Activated T-cell treated with anti-CD3 and anti-CD28 coated beads for 4 hours (primary cell): Measurements from ENCODE around the gene SEMA3A.

Source experiments
- DNase-seq: peaks from one replicate; pipeline ENCODE4 v3.0.0-alpha.2; 2020

The SEMA3A gene

GRCh38 chr7:83996879-83997278 lies 197.7 kb downstream of the SEMA3A start:
- no peak for DNase-seq

DNA sequence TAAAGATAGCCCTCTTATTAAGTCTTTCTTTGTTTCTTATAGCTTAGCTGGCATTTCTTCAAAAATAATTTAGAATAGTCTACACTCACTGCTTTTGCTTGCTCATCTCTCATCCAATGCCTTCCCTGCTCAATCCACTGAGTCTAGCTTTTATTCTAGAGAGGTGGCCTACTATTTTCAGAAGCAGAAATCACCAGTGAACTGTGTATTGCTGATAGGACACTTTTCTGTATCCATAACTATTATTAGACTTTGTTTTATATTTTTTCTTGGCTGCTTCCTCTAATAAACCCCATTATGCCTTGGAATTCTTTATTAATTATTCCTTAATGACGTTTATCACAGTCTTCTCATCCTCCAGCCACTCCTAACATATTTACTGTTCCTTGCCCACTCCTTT lies 206.8 kb downstream of the SEMA3A start:
- DNase-seq: no peak

- no peak for DNase-seq
Measured at GRCh38 chr7:83985821-83986220, 208.8 kb downstream of the SEMA3A start.

DNA sequence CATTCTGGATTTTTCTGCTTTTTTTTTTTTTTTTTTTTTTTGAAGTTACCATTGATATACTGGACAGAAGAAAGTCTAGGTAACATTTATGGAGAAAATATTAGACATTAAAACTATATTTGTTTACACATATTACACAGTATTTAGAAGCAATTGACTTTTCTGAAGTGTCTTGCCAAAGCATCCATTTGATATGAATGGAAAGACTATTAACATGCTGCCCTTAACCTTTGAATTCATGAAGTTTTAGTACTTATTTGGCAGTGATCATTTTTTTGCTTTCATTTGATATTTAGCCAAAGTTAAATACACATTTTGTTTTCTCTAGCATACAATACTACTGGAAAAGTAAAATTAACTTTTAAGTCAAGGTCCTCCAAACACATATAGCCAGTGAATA lies 210.0 kb downstream of the SEMA3A start:
- DNase-seq: no peak

DNA sequence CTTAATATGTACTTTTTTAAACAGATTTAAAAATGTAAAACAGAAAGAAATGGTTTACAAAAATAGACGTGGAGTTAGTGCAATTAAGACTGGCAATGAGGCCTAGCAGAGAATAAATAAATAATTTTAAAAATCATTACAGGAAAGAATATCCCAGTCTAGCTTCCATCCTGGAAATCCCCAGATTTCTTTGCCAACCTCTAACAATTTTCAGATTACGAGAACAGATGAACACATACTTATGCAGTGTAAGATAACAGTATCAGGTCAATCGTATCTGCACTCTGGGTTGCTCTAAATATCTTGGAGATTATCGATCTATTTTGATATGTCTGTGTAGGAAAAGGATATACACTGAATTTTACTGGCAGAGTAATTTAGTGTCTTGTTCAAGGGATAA lies 210.5 kb downstream of the SEMA3A start:
- DNase-seq: no peak

GRCh38 chr7:83983606-83984005 lies 211.0 kb downstream of the SEMA3A start:
- no peak for DNase-seq

GRCh38 chr7:83976302-83976701 lies 218.3 kb downstream of the SEMA3A start:
- no peak for DNase-seq

GRCh38 chr7:83970081-83970480 lies 224.5 kb downstream of the SEMA3A start:
- no peak for DNase-seq

- DNase-seq: no peak
Measured at GRCh38 chr7:83964318-83964717, 230.3 kb downstream of the SEMA3A start.

DNA sequence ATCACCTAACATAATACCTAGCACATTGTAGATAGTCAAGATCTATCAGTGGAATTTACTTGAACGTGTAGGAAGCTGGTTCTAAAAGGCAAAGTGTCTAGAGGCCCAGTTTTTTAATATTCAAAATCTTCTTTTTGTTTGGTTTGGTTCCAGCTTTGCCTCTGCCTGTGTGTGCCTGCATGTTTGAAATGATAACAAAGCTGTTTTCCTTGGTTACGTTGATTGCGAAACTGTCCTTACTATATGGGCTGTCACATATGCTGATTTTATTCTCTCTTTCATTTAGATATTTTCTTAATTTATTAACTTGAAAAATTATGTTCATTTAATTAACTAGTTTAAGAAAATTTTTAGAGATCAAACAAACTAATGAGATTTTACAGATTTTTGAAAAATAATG lies 237.3 kb downstream of the SEMA3A start:
- DNase-seq: no peak

DNA sequence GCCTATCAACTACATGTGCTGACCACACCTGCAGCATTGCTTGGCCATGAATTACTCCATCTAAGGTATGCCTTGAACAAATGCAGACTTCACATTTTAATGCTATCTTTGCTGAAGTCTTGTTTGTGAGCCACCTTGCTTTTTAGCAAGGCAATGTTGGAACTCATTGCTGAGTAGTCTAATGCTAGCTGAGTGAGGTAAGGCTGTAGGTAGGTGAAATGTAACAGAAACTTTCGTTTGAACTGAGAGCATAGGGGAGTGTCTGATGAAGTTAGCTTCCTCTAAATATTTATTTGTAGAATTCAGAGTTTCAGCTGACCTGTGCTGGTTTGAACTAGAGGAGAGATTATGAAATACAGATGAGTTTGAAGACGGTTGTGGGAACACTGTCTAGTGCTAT lies 238.5 kb downstream of the SEMA3A start:
- no peak for DNase-seq

DNA sequence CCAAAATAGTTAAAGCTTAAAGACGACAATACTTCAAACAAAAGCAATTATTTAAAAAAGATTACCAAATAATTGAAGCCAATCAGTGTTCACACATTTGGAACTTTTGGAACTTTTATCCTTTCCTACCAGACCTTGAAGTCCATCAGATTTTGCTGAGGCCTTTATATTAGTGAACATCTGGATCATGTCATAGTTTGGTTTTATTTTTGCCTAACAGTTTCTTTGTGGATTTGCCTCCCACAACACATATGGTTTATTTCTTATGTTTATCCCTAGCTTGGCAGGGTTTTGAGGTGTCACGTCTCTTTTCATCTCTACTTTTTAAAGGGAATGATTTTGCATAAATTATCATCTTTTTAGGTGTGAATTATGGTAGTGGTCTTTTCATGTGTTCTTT lies 242.4 kb downstream of the SEMA3A start:
- DNase-seq: no peak

- DNase-seq: no peak
Measured at GRCh38 chr7:83947260-83947659, 247.3 kb downstream of the SEMA3A start.

- DNase-seq: no peak
Measured at GRCh38 chr7:83946801-83947200, 247.8 kb downstream of the SEMA3A start.

- DNase-seq: no peak
Measured at GRCh38 chr7:83941300-83941699, 253.3 kb downstream of the SEMA3A start.

GRCh38 chr7:83937930-83938329 lies 256.7 kb downstream of the SEMA3A start:
- DNase-seq: no peak

DNA sequence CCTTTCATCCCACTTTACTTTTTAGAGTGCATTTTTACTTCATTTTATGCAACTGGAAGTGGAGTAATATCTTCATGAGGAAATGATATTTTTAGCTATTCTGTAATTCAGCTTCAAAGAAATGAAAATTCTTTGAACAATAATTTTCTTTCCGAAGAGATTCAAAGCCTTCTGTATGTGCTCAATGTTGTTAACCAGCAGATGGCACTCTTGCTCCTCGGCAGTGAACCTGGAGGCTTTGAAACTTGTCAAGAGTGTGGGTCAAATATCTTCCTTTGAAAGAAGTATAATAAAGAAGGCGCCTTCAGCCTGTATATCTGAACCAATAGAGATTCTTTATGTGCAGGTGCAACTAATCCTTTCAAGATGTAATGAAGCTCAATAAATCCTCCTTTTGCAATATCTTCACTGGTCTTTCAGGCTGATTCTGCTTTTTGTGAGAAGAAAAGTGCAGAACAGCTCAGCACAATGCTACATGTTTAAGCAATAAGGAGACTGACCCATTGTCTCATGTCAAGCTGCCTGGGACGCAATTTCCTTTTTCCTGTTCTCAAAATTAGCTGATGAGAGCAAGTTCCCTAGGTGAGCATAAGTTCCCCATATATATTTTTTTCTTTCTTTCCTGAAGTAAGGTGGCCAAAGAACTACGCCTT lies 258.4 kb downstream of the SEMA3A start:
- DNase-seq: peak; percentile 12

DNA sequence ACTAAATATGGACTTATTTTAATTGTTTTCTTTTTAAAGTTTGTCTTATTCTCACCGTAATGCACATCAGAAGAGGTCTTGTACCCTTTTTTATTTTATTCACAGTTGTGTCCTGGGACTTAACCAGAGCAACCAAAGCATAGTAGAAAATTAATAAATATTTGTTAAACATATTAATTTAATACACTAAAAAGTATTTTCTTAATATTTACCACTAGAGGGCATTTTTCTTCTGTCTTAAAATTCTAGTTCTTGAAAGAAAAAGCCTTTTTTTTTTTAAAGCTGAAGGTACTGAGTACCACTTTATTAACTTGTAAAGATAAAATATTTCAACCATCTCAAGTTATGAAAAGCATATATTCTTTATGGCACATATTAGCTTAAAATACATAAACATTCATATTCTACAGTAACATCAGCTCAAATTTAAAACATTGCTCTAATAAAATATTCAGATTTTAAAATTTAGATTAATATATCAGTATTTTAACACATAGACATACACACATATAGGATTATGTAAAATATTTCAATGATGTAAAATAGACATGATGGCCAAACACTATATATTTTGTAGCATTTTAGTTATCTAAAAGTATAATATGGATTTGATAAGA lies 260.4 kb downstream of the SEMA3A start:
- DNase-seq: no peak

- DNase-seq: no peak
Measured at GRCh38 chr7:83931968-83932367, 262.6 kb downstream of the SEMA3A start.

DNA sequence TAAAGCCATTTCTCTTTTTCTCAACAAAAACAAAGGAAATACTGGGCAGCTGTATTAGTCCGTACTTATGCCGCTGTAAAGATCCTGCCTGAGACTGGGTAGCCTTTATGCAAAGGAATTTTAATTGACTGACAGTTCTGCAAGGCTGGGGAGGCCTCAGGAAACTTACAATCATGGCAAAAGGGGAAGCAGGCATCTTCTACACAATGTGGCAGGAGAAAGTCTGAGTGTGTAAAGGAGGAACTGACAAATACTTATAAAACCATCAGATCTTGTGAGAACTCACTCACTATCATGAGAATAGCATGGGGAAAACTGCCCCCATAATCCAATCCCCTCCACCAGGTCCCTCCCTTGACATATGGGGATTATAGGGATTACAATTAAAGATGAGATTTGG lies 264.3 kb downstream of the SEMA3A start:
- no peak for DNase-seq

- DNase-seq: no peak
Measured at GRCh38 chr7:83925860-83926259, 268.7 kb downstream of the SEMA3A start.

GRCh38 chr7:83921941-83922607 lies 272.5 kb downstream of the SEMA3A start:
- no peak for DNase-seq

DNA sequence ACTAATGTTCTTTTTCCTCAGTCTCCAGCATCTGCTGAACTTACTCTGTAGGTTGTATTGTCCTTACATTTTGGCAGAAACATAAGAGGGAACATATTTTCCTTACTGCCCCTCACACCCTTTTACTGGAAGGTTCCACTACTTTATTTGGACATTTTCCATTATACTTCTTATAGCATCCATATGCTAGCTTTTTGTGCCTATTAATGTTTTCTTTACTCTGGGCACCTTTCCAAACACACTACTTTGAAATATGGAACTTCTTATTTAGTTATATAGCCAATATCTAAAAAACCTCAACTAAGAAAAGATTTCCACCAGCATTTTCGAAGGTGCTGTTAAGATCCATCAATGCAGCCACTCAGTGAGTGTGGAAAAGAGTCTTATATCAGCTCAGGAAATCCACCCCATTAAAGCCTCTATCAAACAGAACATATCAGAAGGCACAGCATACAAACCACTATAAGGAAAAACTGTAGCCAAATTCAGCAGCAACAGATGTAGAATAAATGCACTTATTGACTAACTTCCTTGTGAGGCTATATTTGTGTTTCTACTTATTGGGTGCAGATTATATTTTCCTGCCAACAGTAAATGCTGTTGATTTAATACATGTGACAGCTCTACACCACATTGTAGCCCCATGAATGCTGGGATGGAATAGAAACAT lies 273.2 kb downstream of the SEMA3A start:
- no peak for DNase-seq

DNA sequence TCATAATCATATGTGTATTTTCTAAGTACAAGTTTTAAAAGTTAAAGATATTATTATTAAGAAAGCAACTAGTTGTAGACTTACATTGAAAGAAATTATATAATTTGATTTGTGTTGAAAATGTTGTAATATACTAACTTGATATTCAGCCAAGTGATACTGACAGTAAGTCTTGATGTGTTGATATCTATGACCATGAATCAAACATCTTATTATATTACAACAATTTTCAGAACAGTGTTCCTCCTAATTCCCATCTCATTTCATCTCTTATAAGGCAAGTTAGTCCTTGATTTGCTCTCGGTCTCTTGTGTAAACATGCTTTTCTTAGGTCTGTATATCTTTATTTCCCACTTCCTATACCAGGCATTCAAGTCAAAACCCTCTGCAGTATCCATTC lies 276.4 kb downstream of the SEMA3A start:
- no peak for DNase-seq
